ENCODE measurements around the gene CMC1.

Gene CMC1

GRCh38 chr3:28335246-28335645, 93.8 kb downstream of the CMC1 start:
- Histone ChIP-seq H3K27ac (ENCODE audit: low read depth, low read length) (no peak overlapping the region), H2AFZ (ENCODE audit: low read depth, low read length, severe bottlenecking) (no peak overlapping the region), H3K4me2 (ENCODE audit: low read depth, low read length, poor library complexity, severe bottlenecking) (no peak overlapping the region), H3K4me3 (ENCODE audit: insufficient read depth, low read length, poor library complexity, severe bottlenecking) (no peak overlapping the region), H3K79me2 (ENCODE audit: insufficient read depth, low read length) (no peaks in the 10 kb centered on the region), H3K9me3 (ENCODE audit: insufficient read depth, low read length) (no peaks in the 10 kb centered on the region), H3K9ac (ENCODE audit: low read length) (no peak overlapping the region), H3K36me3 (ENCODE audit: low read length) (peaks cover 9% of the 10 kb centered on the region; the same call in 1 of the 2 replicates), H3K27me3 (ENCODE audit: low read length) (no peaks in the 10 kb centered on the region), H4K20me1 (ENCODE audit: low read depth, low read length) (no peaks in the 10 kb centered on the region), H3K9me2 (replicated peaks; ENCODE audit: insufficient read depth, low read length) (no peaks in the 10 kb centered on the region), H3F3A (ENCODE audit: insufficient read depth) (no peaks in the 10 kb centered on the region)
- TF ChIP-seq CTCF (IDR thresholded peaks at IDR 0.05; ENCODE audit: insufficient read depth, low read length, poor library complexity, severe bottlenecking), result no peak
- TF ChIP-seq EZH2phosphoT487 (conservative IDR thresholded peaks at IDR 0.05; ENCODE audit: low read length), result no peak

- TF ChIP-seq EZH2phosphoT487 (conservative IDR thresholded peaks at IDR 0.05; ENCODE audit: low read length), result no peak
- TF ChIP-seq CTCF (IDR thresholded peaks at IDR 0.05; ENCODE audit: insufficient read depth, low read length, poor library complexity, severe bottlenecking), result no peak
- H3K9me3 ChIP-seq (ENCODE audit: insufficient read depth, low read length), result no peaks in the 10 kb centered on the region
- H3K36me3 ChIP-seq (ENCODE audit: low read length), result peaks cover 9% of the 10 kb centered on the region; the same call in 1 of the 2 replicates
- H3K27me3 ChIP-seq (ENCODE audit: low read length), result no peaks in the 10 kb centered on the region
- no peak overlapping the region for H3K27ac ChIP-seq (ENCODE audit: low read depth, low read length)
- 0 out of 2 replicates have a peak, but pooled peaks cover 4% of the 10 kb centered on the region for H4K20me1 ChIP-seq (ENCODE audit: low read depth, low read length)
- no peak overlapping the region for H3K4me2 ChIP-seq (ENCODE audit: low read depth, low read length, poor library complexity, severe bottlenecking)
- no peak overlapping the region for H2AFZ ChIP-seq (ENCODE audit: low read depth, low read length, severe bottlenecking)
- no peaks in the 10 kb centered on the region for H3K79me2 ChIP-seq (ENCODE audit: insufficient read depth, low read length)
- H3K9ac ChIP-seq (ENCODE audit: low read length), result no peak overlapping the region
- no peak overlapping the region for H3K4me3 ChIP-seq (ENCODE audit: insufficient read depth, low read length, poor library complexity, severe bottlenecking)
- H3K9me2 ChIP-seq (replicated peaks; ENCODE audit: insufficient read depth, low read length), result no peaks in the 10 kb centered on the region
- H3F3A ChIP-seq (ENCODE audit: insufficient read depth), result no peaks in the 10 kb centered on the region
Observed at GRCh38 chr3:28337230-28337629, 95.8 kb downstream of the CMC1 start.

GRCh38 chr3:28343144-28343543, 101.7 kb downstream of the CMC1 start:
- no peak overlapping the region for H3K27ac ChIP-seq (ENCODE audit: low read depth, low read length)
- H2AFZ ChIP-seq (ENCODE audit: low read depth, low read length, severe bottlenecking), result no peak overlapping the region
- H3K27me3 ChIP-seq (ENCODE audit: low read length), result no peaks in the 10 kb centered on the region

More at GRCh38 chr3:28343144-28343543, 101.7 kb downstream of the CMC1 start:
- Histone ChIP-seq H3K4me3 (ENCODE audit: insufficient read depth, low read length, poor library complexity, severe bottlenecking) (no peak overlapping the region), H3K9me2 (replicated peaks; ENCODE audit: insufficient read depth, low read length) (no peaks in the 10 kb centered on the region), H4K20me1 (ENCODE audit: low read depth, low read length) (0 out of 2 replicates have a peak, but pooled peaks cover 5% of the 10 kb centered on the region), H3K4me2 (ENCODE audit: low read depth, low read length, poor library complexity, severe bottlenecking) (no peak overlapping the region), H3K36me3 (ENCODE audit: low read length) (peaks cover 3% of the 10 kb centered on the region; the same call in 1 of the 2 replicates), H3K9ac (ENCODE audit: low read length) (no peak overlapping the region), H3K9me3 (ENCODE audit: insufficient read depth, low read length) (no peaks in the 10 kb centered on the region), H3F3A (ENCODE audit: insufficient read depth) (no peaks in the 10 kb centered on the region), H3K79me2 (ENCODE audit: insufficient read depth, low read length) (peaks cover 4% of the 10 kb centered on the region; the same call in 1 of the 2 replicates)
- TF ChIP-seq CTCF (IDR thresholded peaks at IDR 0.05; ENCODE audit: insufficient read depth, low read length, poor library complexity, severe bottlenecking), result no peak
- TF ChIP-seq EZH2phosphoT487 (conservative IDR thresholded peaks at IDR 0.05; ENCODE audit: low read length), result no peak
